ENCODE measurements around the gene PGLYRP1.

GRCh38 chr19:46009530-46010510, 13.0 kb downstream of the PGLYRP1 start:
- TF ChIP-seq CTCF (IDR thresholded peaks at IDR 0.05) (peak in 3 of 4 experiments; percentile 66 to 84 (median 68)), POLR2AphosphoS5 (IDR thresholded peaks at IDR 0.05) (no peak)
